Mucosa of stomach (tissue), 1 donor: Measurements from ENCODE around the gene FBXO3.
"Not testable (repeated sequence)": the region's sequence is repeated elsewhere in the genome, so short reads cannot be mapped to it uniquely, and the experiment has no call there.

ENCODE experiments used
- H3K27me3 ChIP-seq: one replicate; pipeline ENCODE4 v1.7.0; 2013; ENCODE audit warnings: mild to moderate bottlenecking, low read length; ENCODE audit not compliant: control insufficient read depth, insufficient read depth
- H3K36me3 ChIP-seq: one replicate; pipeline ENCODE4 v1.7.0; 2013; ENCODE audit warnings: low read length; ENCODE audit not compliant: control insufficient read depth, insufficient read depth
- H3K4me1 ChIP-seq: one replicate; pipeline ENCODE4 v1.7.0; 2013; ENCODE audit warnings: mild to moderate bottlenecking, low read length; ENCODE audit not compliant: control insufficient read depth, insufficient read depth
- H3K4me3 ChIP-seq: one replicate; pipeline ENCODE4 v1.7.0; 2013; ENCODE audit warnings: low read length
- H3K9ac ChIP-seq: one replicate; pipeline ENCODE4 v1.7.0; 2013; ENCODE audit warnings: mild to moderate bottlenecking, low read length, moderate library complexity
- H3K9me3 ChIP-seq: one replicate; pipeline ENCODE4 v1.7.0; 2013; ENCODE audit warnings: mild to moderate bottlenecking, low read length, moderate library complexity; ENCODE audit not compliant: control insufficient read depth
- donor health status: Pancreatic carcinoma.

Gene FBXO3

GRCh38 chr11:33721984-33722383 lies 52.3 kb downstream of the FBXO3 start:
- Histone ChIP-seq H3K9ac (no peak overlapping the region), H3K36me3 (peaks cover 10% of the 10 kb centered on the region), H3K4me1 (peaks cover 35% of the 10 kb centered on the region), H3K27me3 (no peaks in the 10 kb centered on the region), H3K4me3 (no peak overlapping the region), H3K9me3 (no peaks in the 10 kb centered on the region)

DNA sequence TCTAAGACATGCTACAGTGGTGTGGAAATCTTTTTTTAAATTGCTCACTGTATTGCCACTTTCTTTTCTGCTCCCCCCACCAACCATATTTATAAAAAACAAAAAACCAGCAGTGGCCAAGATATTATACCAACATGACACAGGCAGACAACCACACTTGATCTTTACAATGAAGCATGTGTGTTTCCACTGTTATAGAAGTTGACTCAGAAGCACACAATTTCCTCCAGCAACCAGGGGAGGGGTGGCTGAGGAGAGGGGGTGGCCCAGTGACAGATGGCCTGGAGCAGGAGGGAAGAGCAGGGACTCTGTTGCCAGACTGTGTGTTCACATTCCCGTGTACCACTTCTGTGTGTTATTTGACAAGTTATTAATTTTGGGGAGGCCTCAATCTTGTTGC lies 52.9 kb downstream of the FBXO3 start:
- H3K4me3 ChIP-seq = no peak overlapping the region
- no peaks in the 10 kb centered on the region for H3K27me3 ChIP-seq
- peaks cover 15% of the 10 kb centered on the region for H3K36me3 ChIP-seq
- peaks cover 40% of the 10 kb centered on the region for H3K4me1 ChIP-seq
- H3K9ac ChIP-seq = no peak overlapping the region
- H3K9me3 ChIP-seq = no peaks in the 10 kb centered on the region

DNA sequence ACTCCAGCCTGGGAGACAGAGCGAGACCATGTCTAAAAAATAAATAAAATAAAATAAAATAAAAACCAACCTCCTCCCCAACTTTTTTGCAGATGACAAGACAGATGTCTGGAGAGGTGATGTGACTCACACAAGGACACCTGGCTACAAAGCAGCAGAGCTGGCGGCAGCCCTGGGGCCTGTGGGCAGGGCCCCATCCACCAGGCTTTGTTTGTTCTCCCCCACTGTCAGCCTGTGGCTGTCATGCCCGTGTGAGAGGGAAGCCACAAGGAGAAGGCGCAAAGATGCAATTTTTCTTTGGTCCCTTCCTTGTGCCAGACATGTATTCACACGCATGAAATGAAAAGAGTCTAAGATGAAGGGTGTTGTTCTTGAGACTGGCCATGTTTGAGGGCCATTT lies 54.7 kb downstream of the FBXO3 start:
- Histone ChIP-seq H3K36me3 (peaks cover 17% of the 10 kb centered on the region), H3K27me3 (no peaks in the 10 kb centered on the region), H3K4me1 (peaks cover 43% of the 10 kb centered on the region), H3K4me3 (no peak overlapping the region), H3K9ac (no peak overlapping the region), H3K9me3 (no peaks in the 10 kb centered on the region)

- Histone ChIP-seq H3K36me3 (peaks cover 17% of the 10 kb centered on the region), H3K9me3 (no peaks in the 10 kb centered on the region), H3K9ac (no peak overlapping the region), H3K4me1 (peaks cover 40% of the 10 kb centered on the region), H3K27me3 (no peaks in the 10 kb centered on the region), H3K4me3 (no peak overlapping the region)
Observed at GRCh38 chr11:33718440-33718839, 55.9 kb downstream of the FBXO3 start.

DNA sequence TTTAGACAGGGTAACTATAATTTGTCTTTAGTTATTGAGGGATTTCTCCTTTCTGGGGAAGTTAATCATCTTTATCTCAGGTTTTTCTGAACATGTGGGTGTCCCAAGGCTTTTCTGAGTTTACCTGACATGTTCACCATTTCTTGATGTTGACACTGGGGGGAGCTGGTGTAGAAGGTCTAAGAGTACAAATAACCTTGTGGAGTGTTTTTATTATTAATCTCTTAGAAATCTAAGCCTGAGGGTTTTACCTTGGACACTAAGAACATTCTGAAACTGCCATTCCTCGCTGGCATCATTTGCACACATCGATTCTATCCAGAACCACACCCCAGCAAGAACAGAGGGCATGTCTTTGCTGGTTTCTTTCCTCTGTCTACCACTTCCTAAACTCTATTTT lies 58.1 kb downstream of the FBXO3 start:
- H3K4me1 ChIP-seq = peaks cover 27% of the 10 kb centered on the region
- H3K9ac ChIP-seq = no peak overlapping the region
- H3K27me3 ChIP-seq = no peaks in the 10 kb centered on the region
- H3K36me3 ChIP-seq = peaks cover 7% of the 10 kb centered on the region
- H3K9me3 ChIP-seq = no peaks in the 10 kb centered on the region
- H3K4me3 ChIP-seq = no peak overlapping the region

DNA sequence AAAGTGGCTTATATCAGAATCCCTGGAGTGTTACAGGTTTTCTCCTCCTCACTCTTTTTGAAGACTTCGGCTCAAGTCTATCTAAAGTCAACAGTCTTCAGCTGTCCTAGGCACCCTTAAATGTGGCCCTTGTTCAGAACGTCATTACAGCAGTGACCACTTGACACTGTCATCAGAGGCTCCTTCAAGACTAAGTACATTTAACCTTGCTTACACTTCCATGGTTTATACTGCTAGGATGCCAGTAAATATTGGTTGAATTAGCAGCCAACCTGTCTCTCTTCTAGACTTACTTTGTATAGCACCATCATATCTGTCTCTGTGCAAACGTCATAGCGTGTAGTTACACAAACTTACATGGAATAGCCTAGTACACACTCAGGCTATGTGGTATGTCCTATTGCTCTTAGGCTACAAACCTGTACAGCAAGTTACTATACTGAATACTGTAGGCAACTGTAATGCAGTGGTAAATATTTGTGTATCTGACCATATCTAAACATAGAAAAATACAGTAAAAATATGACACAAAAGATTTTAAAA lies 60.4 kb downstream of the FBXO3 start:
- H3K4me1 ChIP-seq = peaks cover 32% of the 10 kb centered on the region
- H3K9ac ChIP-seq = no peak overlapping the region
- no peaks in the 10 kb centered on the region for H3K9me3 ChIP-seq
- no peaks in the 10 kb centered on the region for H3K27me3 ChIP-seq
- peaks cover 15% of the 10 kb centered on the region for H3K36me3 ChIP-seq
- no peak overlapping the region for H3K4me3 ChIP-seq

GRCh38 chr11:33713151-33713855 lies 61.0 kb downstream of the FBXO3 start:
- Histone ChIP-seq H3K27me3 (no peaks in the 10 kb centered on the region), H3K9ac (no peak overlapping the region), H3K36me3 (peaks cover 15% of the 10 kb centered on the region), H3K4me1 (peaks cover 38% of the 10 kb centered on the region), H3K4me3 (no peak overlapping the region), H3K9me3 (no peaks in the 10 kb centered on the region)

GRCh38 chr11:33712436-33712835 lies 61.9 kb downstream of the FBXO3 start:
- Histone ChIP-seq H3K4me3 (no peak overlapping the region), H3K27me3 (no peaks in the 10 kb centered on the region), H3K9ac (no peak overlapping the region), H3K4me1 (peaks cover 45% of the 10 kb centered on the region), H3K9me3 (no peaks in the 10 kb centered on the region), H3K36me3 (peaks cover 15% of the 10 kb centered on the region)

- Histone ChIP-seq H3K4me3 (no peak overlapping the region), H3K27me3 (no peaks in the 10 kb centered on the region), H3K9ac (no peak overlapping the region), H3K4me1 (peaks cover 46% of the 10 kb centered on the region), H3K9me3 (no peaks in the 10 kb centered on the region), H3K36me3 (peaks cover 8% of the 10 kb centered on the region)
Observed at GRCh38 chr11:33709466-33709865, 64.9 kb downstream of the FBXO3 start.

DNA sequence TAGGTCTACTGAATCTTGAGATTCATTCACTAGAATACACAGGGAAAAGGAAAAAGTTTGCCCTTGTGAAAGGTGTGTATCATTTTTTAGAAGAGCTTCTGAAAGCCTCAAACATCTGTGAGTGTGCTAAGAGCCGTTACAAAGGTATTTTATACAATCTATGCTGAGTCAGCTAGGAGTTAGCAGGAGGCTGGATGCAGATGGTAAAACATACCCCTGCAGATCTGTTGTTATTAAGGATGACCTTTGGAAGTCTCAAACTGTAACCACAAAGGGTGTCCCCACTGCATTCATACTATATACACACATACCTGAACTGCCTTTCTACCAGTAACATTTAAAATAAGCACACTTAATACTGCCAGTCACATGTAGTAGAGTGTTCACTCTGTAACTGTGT lies 65.3 kb downstream of the FBXO3 start:
- Histone ChIP-seq H3K4me3 (no peak overlapping the region), H3K4me1 (peaks cover 47% of the 10 kb centered on the region), H3K9ac (no peak overlapping the region), H3K9me3 (no peaks in the 10 kb centered on the region), H3K27me3 (no peaks in the 10 kb centered on the region), H3K36me3 (peaks cover 8% of the 10 kb centered on the region)

- H3K4me3 ChIP-seq, H3K9me3 ChIP-seq, H3K27me3 ChIP-seq, H3K9ac ChIP-seq, H3K36me3 ChIP-seq: not testable (repeated sequence)
- H3K4me1 ChIP-seq = peaks cover 48% of the 10 kb centered on the region
Observed at GRCh38 chr11:33707831-33708230, 66.5 kb downstream of the FBXO3 start.

DNA sequence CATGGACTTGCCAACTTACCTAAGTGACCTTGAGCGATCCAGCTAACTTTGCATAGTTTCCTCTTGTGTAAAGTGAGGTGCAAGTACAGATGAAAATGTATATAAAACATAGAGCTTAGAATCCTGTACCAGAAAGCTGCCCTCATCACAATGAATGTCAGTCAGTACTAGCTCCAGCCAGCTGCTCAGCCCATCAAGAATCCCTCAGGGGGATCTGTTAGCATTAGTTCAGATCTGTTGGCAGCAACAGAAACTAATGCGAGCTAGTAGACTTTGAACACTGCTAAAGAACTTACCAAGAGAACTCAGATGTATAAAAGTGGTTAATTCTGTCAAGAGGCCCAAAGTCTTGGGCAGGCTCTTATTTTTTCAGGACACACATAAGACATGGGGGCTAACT lies 67.4 kb downstream of the FBXO3 start:
- H3K9ac ChIP-seq = no peak overlapping the region
- no peak overlapping the region for H3K4me3 ChIP-seq
- peaks cover 55% of the 10 kb centered on the region for H3K4me1 ChIP-seq
- H3K27me3 ChIP-seq = no peaks in the 10 kb centered on the region
- H3K9me3 ChIP-seq = no peaks in the 10 kb centered on the region
- peaks cover 8% of the 10 kb centered on the region for H3K36me3 ChIP-seq
